Endothelial cell of umbilical vein (primary cell): ENCODE results near the gene THSD4. TPM values are rescaled to one million over a fixed set of nuclear protein-coding genes. Genes with fewer than 3 reads are reported as not detected.

ENCODE experiments used
- BruUV-seq: library from RNA; stranded (reverse); fragments of 400-500 nt; replicated peaks from 2 replicates; lab custom pipeline; 2021; lab: Mats Ljungman, UMichigan
- CTCF ChIA-PET: fragments of 300-600, 350-600 bp; sonication (Branson Sonifier 250); formaldehyde crosslinking; loops from one replicate; lab custom pipeline; 2021; ENCODE audit warnings: antibody characterized with exemption, inconsistent platforms; lab: Charles Lee
- POLR2A ChIA-PET: fragments of 300-600, 350-600 bp; sonication (Branson Sonifier 250); formaldehyde crosslinking; loops from one replicate; lab custom pipeline; 2021; ENCODE audit warnings: antibody characterized with exemption, inconsistent platforms; lab: Charles Lee
- DNase-seq: peaks from one replicate; pipeline ENCODE4 v3.0.0-alpha.2; 2011; ENCODE audit warnings: low read depth, low spot score
- FAIRE-seq: peaks from 2 replicates; lab custom pipeline; 2011; peaks lifted over from hg19 to GRCh38; lab: Jason Lieb, UNC
- H2AFZ ChIP-seq: 2 replicates; pipeline ENCODE4 v1.6.0; 2012; ENCODE audit warnings: low read depth, low read length, control low read depth, inconsistent platforms
- H3K27ac ChIP-seq: 2 replicates; pipeline ENCODE4 v1.5.1; 2011; ENCODE audit warnings: low read depth, mild to moderate bottlenecking, control low read depth, low read length, moderate library complexity; ENCODE audit not compliant: insufficient read depth
- H3K27me3 ChIP-seq, 2 experiments: 2 replicates each; pipeline versions ENCODE4 v1.6.0 to v1.6.1; 2011; ENCODE audit warnings: low read length in 2 of 2, mixed read lengths in 1 of 2; ENCODE audit not compliant: control insufficient read depth in 2 of 2, insufficient read depth in 2 of 2
- H3K36me3 ChIP-seq, 2 experiments: 2 replicates in 1 of 2; 3 replicates in 1 of 2; pipeline ENCODE4 v1.5.1; 2011; ENCODE audit warnings: low read length in 2 of 2, mild to moderate bottlenecking in 1 of 2, moderate library complexity in 1 of 2; ENCODE audit not compliant: control insufficient read depth in 2 of 2, insufficient read depth in 2 of 2; ENCODE audit errors: extremely low read depth in 1 of 2
- H3K4me1 ChIP-seq: 3 replicates; pipeline ENCODE4 v1.5.1; 2011; ENCODE audit warnings: mild to moderate bottlenecking, low read length; ENCODE audit not compliant: control insufficient read depth, insufficient read depth; ENCODE audit errors: extremely low read depth
- H3K4me2 ChIP-seq: 2 replicates; pipeline ENCODE4 v1.6.1; 2011; ENCODE audit warnings: low read length, control low read depth, mixed read lengths; ENCODE audit not compliant: insufficient read depth
- H3K4me3 ChIP-seq, 3 experiments: fragments of 200-600 bp in 1 of 3; sonication (generic), shearing (Covaris generic) in 1 of 3; replicated peaks in 1 of 3; 2 replicates each; pipeline ENCODE4 v1.5.1; 2011 to 2016; ENCODE audit warnings: control low read depth in 3 of 3, low read length in 3 of 3, mild to moderate bottlenecking in 2 of 3, inconsistent platforms in 1 of 3, low read depth in 1 of 3, moderate library complexity in 1 of 3; ENCODE audit not compliant: insufficient read depth in 1 of 3
- H3K79me2 ChIP-seq: 2 replicates; pipeline ENCODE4 v1.6.0; 2012; ENCODE audit warnings: low read length, inconsistent platforms; ENCODE audit not compliant: control insufficient read depth, insufficient read depth
- H3K9ac ChIP-seq: replicated peaks from 2 replicates; pipeline ENCODE3; 2011; ENCODE audit warnings: low read length, control low read depth; ENCODE audit not compliant: insufficient read depth; ENCODE audit errors: extremely low read depth
- H3K9me1 ChIP-seq: replicated peaks from 3 replicates; pipeline ENCODE4 v1.6.0; 2011; ENCODE audit warnings: mild to moderate bottlenecking, low read length; ENCODE audit not compliant: control insufficient read depth, insufficient read depth; ENCODE audit errors: extremely low read depth
- H3K9me3 ChIP-seq: replicated peaks from 2 replicates; pipeline ENCODE4 v1.5.1; 2012; ENCODE audit warnings: low read length, inconsistent platforms; ENCODE audit not compliant: control insufficient read depth, insufficient read depth
- H4K20me1 ChIP-seq: replicated peaks from 2 replicates; pipeline ENCODE3; 2011; ENCODE audit warnings: mild to moderate bottlenecking, low read length; ENCODE audit not compliant: control insufficient read depth, insufficient read depth; ENCODE audit errors: extremely low read depth
- CTCF ChIP-seq, 2 donors: IDR thresholded peaks; 1 replicate in 1 of 2; 2 replicates in 1 of 2; pipeline ENCODE4 v1.5.1; 2011; ENCODE audit warnings: low read length in 2 of 2, mild to moderate bottlenecking in 2 of 2, moderate library complexity in 2 of 2, control low read depth in 1 of 2, inconsistent platforms in 1 of 2, low read depth in 1 of 2; ENCODE audit not compliant: insufficient read depth in 1 of 2; ENCODE audit errors: extremely low read depth in 1 of 2
- EZH2 ChIP-seq: IDR thresholded peaks from 2 replicates; pipeline ENCODE4 v1.6.1; 2012; ENCODE audit warnings: borderline replicate concordance, low read depth, mild to moderate bottlenecking, moderate library complexity, low read length, inconsistent platforms; ENCODE audit not compliant: severe bottlenecking
- GATA2 ChIP-seq: IDR thresholded peaks from 2 replicates; pipeline ENCODE4 v1.7.0; 2011; ENCODE audit warnings: low read depth, mild to moderate bottlenecking, moderate library complexity, mixed read lengths, low read length; ENCODE audit not compliant: insufficient read length, insufficient read depth
- JUN ChIP-seq: IDR thresholded peaks from 2 replicates; pipeline ENCODE4 v1.6.1; 2011; ENCODE audit warnings: borderline replicate concordance, low read depth; ENCODE audit not compliant: insufficient read length, insufficient read depth
- MAX ChIP-seq: IDR thresholded peaks from 2 replicates; pipeline ENCODE4 v1.6.1; 2011; ENCODE audit not compliant: insufficient read depth, insufficient read length
- dilution Hi-C: fragments of 300-500 bp; cut with MboI; formaldehyde crosslinking; loops from one replicate; pipeline ENCODE4 v1.15.0; 2019; ENCODE audit warnings: low sequenced_read_pairs; ENCODE audit not compliant: extremely low pct_ligation_motif_present
- intact Hi-C: fragments of 100-400 bp; cut with micrococcal nuclease; formaldehyde crosslinking; loops from one replicate; pipeline ENCODE4 v1.10.0; 2022
- polyA plus RNA-seq, 4 experiments: library from polyadenylated mRNA; depleted of rRNA in 3 of 4; stranded (reverse) in 3 of 4; unstranded in 1 of 4; fragments of >200 nt; gene quantifications; 2 replicates each; pipeline versions ENCODE4 v1.2.1 to v1.2.3, GENCODE V29; 2011 to 2012; ENCODE audit warnings: missing spikeins in 1 of 4
- total RNA-seq: library from RNA; stranded (reverse); gene quantifications from 2 replicates; pipeline ENCODE4 v1.2.3, GENCODE V29; 2021

Gene THSD4
- total and polyA plus RNA-seq, 2 donors (not counting 3 experiments of a cell fraction or from before 2014, with no cell fraction given), result 9.9 to 25.4 TPM

GRCh38 chr15:71379893-71380292, 264.6 kb downstream of the THSD4 start:
- TF ChIP-seq EZH2, result no peak
- no peak for TF ChIP-seq CTCF (IDR thresholded peaks at IDR 0.05; ENCODE audit: extremely low read depth in 1 of 2, insufficient read depth in 1 of 2, low read depth in 1 of 2, low read length in 2 of 2)
- TF ChIP-seq MAX, result no peak
- TF ChIP-seq GATA2, result no peak
- TF ChIP-seq JUN, result no peak
- BruUV-seq, result no TSS peak
- H3K79me2 ChIP-seq, result no peaks in the 10 kb centered on the region
- no peaks in the 10 kb centered on the region for H3K9me3 ChIP-seq
- DNase-seq (no peak), FAIRE-seq (no peak)
- H2AFZ ChIP-seq, result no peak overlapping the region
- H3K4me1 ChIP-seq, result peaks cover 9% of the 10 kb centered on the region
- intact Hi-C loops (loop anchor here (10.0 kb wide), 3 partner anchors 355 to 675 kb away; partner anchors contain the start of genes LRRC49 and THAP10), dilution Hi-C loops (no loop called here)
- POLR2A ChIA-PET, result no interaction called here
- H3K36me3 ChIP-seq, result no peaks in the 10 kb centered on the region
- H4K20me1 ChIP-seq, result no peaks in the 10 kb centered on the region
- CTCF ChIA-PET, result interaction anchor here (1.3 to 1.7 kb wide), 2 partner anchors 11 to 33 kb away, joined by 3 to 5 read pairs; no protein-coding TSS in a partner anchor
- H3K9ac ChIP-seq, result no peak overlapping the region
- H3K4me3 ChIP-seq, result no peak overlapping the region
- H3K27ac ChIP-seq, result no peak overlapping the region
- no peak overlapping the region for H3K4me2 ChIP-seq
- H3K27me3 ChIP-seq, result no peaks in the 10 kb centered on the region
- H3K9me1 ChIP-seq, result no peaks in the 10 kb centered on the region
